A549 (cell line): ENCODE measurements around the gene SLC5A5. TPM values are rescaled to one million over a fixed set of nuclear protein-coding genes. Genes with fewer than 3 reads are reported as not detected.
A peak's percentile ranks its signal among the peaks of the same experiment; 100 is the strongest.

Source experiments
- ATAC-seq, 2 experiments: fragments of 200-7000 bp in 1 of 2; fragments of >200 bp in 1 of 2; cut with Nextera tagmentation in 1 of 2; cut with Tn5 transposase in 1 of 2; 3 replicates each; pipeline versions ENCODE4 v1.8.0 to v1.9.1; 2018 to 2020; ENCODE audit warnings: mild to moderate bottlenecking in 1 of 2, moderate library complexity in 1 of 2
- CTCF ChIA-PET: fragments of 300-600 bp; sonication (Branson Sonifier 250); formaldehyde crosslinking; extraction: SDS; loops from one replicate; lab custom pipeline; 2021; ENCODE audit warnings: antibody characterized with exemption, inconsistent platforms; lab: Yijun Ruan, JAX
- POLR2A ChIA-PET: fragments of 350-600 bp; formaldehyde crosslinking; extraction: SDS; loops from one replicate; lab custom pipeline; 2021; ENCODE audit warnings: antibody characterized with exemption, inconsistent platforms; lab: Yijun Ruan, JAX
- DNase-seq, 2 experiments: peaks; one replicate each; pipeline versions ENCODE4 v3.0.0 to v3.0.0-alpha.2; 2011 to 2016; ENCODE audit warnings: low read depth in 1 of 2, low spot score in 1 of 2
- FAIRE-seq: peaks from 2 replicates; lab custom pipeline; 2011; peaks lifted over from hg19 to GRCh38; lab: Jason Lieb, UNC
- H3K27ac ChIP-seq, 2 experiments: fragments of >200 bp; sonication (Bioruptor Twin); formaldehyde crosslinking; 3 replicates each; pipeline ENCODE4 v1.5.1; 2016 to 2017
- H3K4me1 ChIP-seq: fragments of >200 bp; sonication (Bioruptor Twin); formaldehyde crosslinking; 3 replicates; pipeline ENCODE4 v1.6.1; 2016
- H3K4me2 ChIP-seq: fragments of >200 bp; sonication (Bioruptor Twin); formaldehyde crosslinking; 3 replicates; pipeline ENCODE4 v1.6.1; 2016
- H3K4me3 ChIP-seq: fragments of >200 bp; sonication (Bioruptor Twin); formaldehyde crosslinking; 3 replicates; pipeline ENCODE4 v1.5.1; 2016
- H3K9me3 ChIP-seq: fragments of >200 bp; sonication (Bioruptor Twin); formaldehyde crosslinking; 3 replicates; pipeline ENCODE4 v1.6.1; 2016
- BHLHE40 ChIP-seq: IDR thresholded peaks from 2 replicates; pipeline ENCODE4 v1.6.1; 2012; ENCODE audit warnings: low read depth, low read length, inconsistent platforms
- CHD2 ChIP-seq: fragments of 150-350 bp; IDR thresholded peaks from 2 replicates; pipeline ENCODE4 v1.6.1; 2014; ENCODE audit warnings: low read length; ENCODE audit not compliant: partially characterized antibody
- CHD4 ChIP-seq: fragments of 200-600 bp; sonication (generic); IDR thresholded peaks from 2 replicates; pipeline ENCODE4 v1.6.1; 2016; ENCODE audit warnings: antibody characterized with exemption, mild to moderate bottlenecking, borderline replicate concordance
- EP300 ChIP-seq, 2 experiments: fragments of >200 bp; sonication (Bioruptor Twin); formaldehyde crosslinking; IDR thresholded peaks; 2 replicates in 1 of 2; 3 replicates in 1 of 2; pipeline ENCODE4 v1.6.1; 2016 to 2017
- FOSB ChIP-seq: fragments of 250-450 bp; sonication (Bioruptor Pico); IDR thresholded peaks from 2 replicates; pipeline ENCODE4 v1.5.0; 2020; ENCODE audit warnings: mild to moderate bottlenecking, moderate library complexity
- FOSL2 ChIP-seq, 2 experiments: fragments of 450-650 bp in 1 of 2; fragments of >200 bp in 1 of 2; sonication (Bioruptor Twin) in 1 of 2; formaldehyde crosslinking; IDR thresholded peaks; 2 replicates each; pipeline versions ENCODE4 v1.5.0 to v1.6.1; 2016 to 2020; ENCODE audit warnings: mild to moderate bottlenecking in 1 of 2, moderate library complexity in 1 of 2
- GATA3 ChIP-seq: IDR thresholded peaks from 2 replicates; pipeline ENCODE4 v1.6.1; 2012; ENCODE audit warnings: borderline replicate concordance
- HEYL ChIP-seq: fragments of 250-450 bp; sonication (Bioruptor Pico); IDR thresholded peaks from 2 replicates; pipeline ENCODE4 v1.8.0; 2021; ENCODE audit warnings: mild to moderate bottlenecking, moderate library complexity
- JUN ChIP-seq, 2 experiments: fragments of >200 bp; sonication (Bioruptor Twin); formaldehyde crosslinking; IDR thresholded peaks; 2 replicates in 1 of 2; 3 replicates in 1 of 2; pipeline ENCODE4 v1.6.1; 2016 to 2017
- JUNB ChIP-seq: fragments of >200 bp; sonication (Bioruptor Twin); formaldehyde crosslinking; IDR thresholded peaks from 2 replicates; pipeline ENCODE4 v1.6.1; 2016
- MAFK ChIP-seq: fragments of 450-650 bp; IDR thresholded peaks from 2 replicates; pipeline ENCODE4 v1.6.1; 2014; ENCODE audit not compliant: partially characterized antibody
- NPAS2 ChIP-seq: fragments of 250-450 bp; sonication (Bioruptor Pico); IDR thresholded peaks from 2 replicates; pipeline ENCODE4 v1.8.0; 2022; ENCODE audit warnings: mild to moderate bottlenecking, moderate library complexity, borderline replicate concordance
- POLR2AphosphoS2 ChIP-seq: conservative IDR thresholded peaks from 2 replicates; pipeline ENCODE4 v1.6.1; 2012; ENCODE audit warnings: low read length, improper control_type of control experiment, inconsistent platforms
- RAD21 ChIP-seq, 2 experiments: fragments of >200 bp in 1 of 2; sonication (Bioruptor Twin) in 1 of 2; formaldehyde crosslinking in 1 of 2; IDR thresholded peaks in 1 of 2; conservative IDR thresholded peaks in 1 of 2; 2 replicates in 1 of 2; 3 replicates in 1 of 2; pipeline ENCODE4 v1.6.1; 2012 to 2018; ENCODE audit warnings: inconsistent platforms in 1 of 2
- RFX5 ChIP-seq: fragments of 450-650 bp; IDR thresholded peaks from 2 replicates; pipeline ENCODE4 v1.7.1; 2014; ENCODE audit warnings: antibody characterized with exemption, mild to moderate bottlenecking, moderate library complexity
- RNF2 ChIP-seq: fragments of 200-600 bp; sonication (generic); IDR thresholded peaks from 2 replicates; pipeline ENCODE4 v1.6.1; 2016; ENCODE audit warnings: low read depth, mild to moderate bottlenecking, antibody characterized with exemption, moderate library complexity, borderline replicate concordance
- TFCP2L1 ChIP-seq: fragments of 250-450 bp; sonication (Bioruptor Pico); IDR thresholded peaks from 2 replicates; pipeline ENCODE4 v1.5.0; 2021; ENCODE audit warnings: mild to moderate bottlenecking
- ZC3H11A ChIP-seq: fragments of 450-650 bp; IDR thresholded peaks from 2 replicates; pipeline ENCODE4 v1.6.1; 2014; ENCODE audit warnings: antibody characterized with exemption, mild to moderate bottlenecking
- ZSCAN20 ChIP-seq: fragments of 250-450 bp; sonication (Bioruptor Pico); IDR thresholded peaks from 2 replicates; pipeline ENCODE4 v1.8.0; 2022; ENCODE audit warnings: mild to moderate bottlenecking, moderate library complexity
- WGBS: methylation state at CpG from one replicate; pipeline ENCODE4 v1.1.6; 2017; ENCODE audit errors: missing lambda C conversion rate; 5-methylcytosine and 5-hydroxymethylcytosine counted together
- polyA plus RNA-seq, 4 experiments: library from polyadenylated mRNA; depleted of rRNA in 3 of 4; stranded (reverse); fragments of >200 nt; fragmentation: RNase III in 1 of 4; extraction: RNeasy Plus Mini Kit Qiagen cat#74134 plus additional on column Dnase treatment in 1 of 4; gene quantifications; 2 replicates in 3 of 4; 3 replicates in 1 of 4; pipeline ENCODE4 v1.2.3, GENCODE V29; 2011 to 2017
- TF ChIP-seq, protein P1 (sequence below): fragments of >200 bp; sonication (Bioruptor Twin); formaldehyde crosslinking; IDR thresholded peaks from 2 replicates; pipeline ENCODE4 v1.6.1; 2016
- TF ChIP-seq, protein P2 (sequence below): fragments of 200-600 bp; sonication (generic); IDR thresholded peaks from 2 replicates; pipeline ENCODE4 v1.6.1; 2016; ENCODE audit warnings: antibody characterized with exemption, mild to moderate bottlenecking, moderate library complexity
- TF ChIP-seq, protein P3 (sequence below): IDR thresholded peaks from 2 replicates; pipeline ENCODE4 v1.6.1; 2012; ENCODE audit warnings: low read depth, borderline replicate concordance
- TF ChIP-seq, protein P4 (sequence below): fragments of 150-350 bp; IDR thresholded peaks from 2 replicates; pipeline ENCODE4 v1.6.1; 2014; ENCODE audit warnings: low read depth, mild to moderate bottlenecking, low read length

Gene SLC5A5
- polyA plus RNA-seq, 2 of the 4 experiments (the other 2 are of a cell fraction), result 0.06 to 0.25 TPM

DNA sequence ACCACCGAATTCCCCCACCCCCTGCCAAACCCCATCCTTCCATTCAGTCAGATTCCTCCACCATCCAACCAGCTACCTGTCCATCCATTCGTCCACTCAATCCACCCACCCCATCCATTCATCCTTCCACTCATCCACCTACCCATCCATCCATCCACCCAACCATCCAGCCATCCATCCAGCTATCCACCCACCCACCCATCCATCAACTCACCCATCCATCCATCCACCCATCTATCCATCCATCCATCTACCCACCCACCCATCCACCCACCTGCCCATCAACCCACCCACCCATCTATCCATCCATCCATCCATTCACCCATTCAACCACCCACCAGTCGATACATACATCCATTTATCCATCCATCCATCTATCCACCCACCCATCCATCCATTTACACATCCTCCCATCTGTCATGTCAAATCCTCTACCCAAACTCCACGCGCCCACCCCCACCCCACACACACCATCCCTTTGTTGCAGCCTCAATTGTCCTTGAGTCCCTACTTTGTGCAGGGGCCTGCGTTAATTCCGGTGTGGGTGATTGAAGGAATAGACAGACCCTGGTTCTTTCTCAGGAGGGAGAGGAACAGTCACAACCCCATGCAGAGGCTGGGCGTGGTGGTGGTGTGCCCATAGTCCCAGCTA, 5.3 kb upstream of the SLC5A5 start:
- 85% methylated on average over 5 of the region's 8 CpGs for WGBS
- Histone ChIP-seq H3K4me1 (peaks cover 41% of the 10 kb centered on the region), H3K4me2 (no peak overlapping the region), H3K4me3 (no peak overlapping the region), H3K9me3 (no peaks in the 10 kb centered on the region), H3K27ac (peak overlapping the region in 1 of 2 experiments; percentile 64; a peak in 3 of 6 replicates)
- ChIA-PET POLR2A (interaction anchor here (0.7 to 1.5 kb wide), 2 partner anchors 66 to 81 kb away, joined by 3 to 12 read pairs; partner anchors contain the start of gene CCDC124), CTCF (interaction anchor here (0.9 to 10.9 kb wide), 3 partner anchors 10 to 68 kb away, joined by 3 to 295 read pairs (median 3); partner anchors contain the start of gene CCDC124)
- FAIRE-seq (no peak), DNase-seq (no peak), ATAC-seq (peak; percentile 5 to 11; a peak in 3 of 6 replicates)
- TF ChIP-seq BHLHE40, result no peak
- peak; percentile 30; the same call in 1 of the 2 replicates for TF ChIP-seq TFCP2L1
- peak; percentile 47; the same call in 1 of the 2 replicates for TF ChIP-seq POLR2AphosphoS2

DNA sequence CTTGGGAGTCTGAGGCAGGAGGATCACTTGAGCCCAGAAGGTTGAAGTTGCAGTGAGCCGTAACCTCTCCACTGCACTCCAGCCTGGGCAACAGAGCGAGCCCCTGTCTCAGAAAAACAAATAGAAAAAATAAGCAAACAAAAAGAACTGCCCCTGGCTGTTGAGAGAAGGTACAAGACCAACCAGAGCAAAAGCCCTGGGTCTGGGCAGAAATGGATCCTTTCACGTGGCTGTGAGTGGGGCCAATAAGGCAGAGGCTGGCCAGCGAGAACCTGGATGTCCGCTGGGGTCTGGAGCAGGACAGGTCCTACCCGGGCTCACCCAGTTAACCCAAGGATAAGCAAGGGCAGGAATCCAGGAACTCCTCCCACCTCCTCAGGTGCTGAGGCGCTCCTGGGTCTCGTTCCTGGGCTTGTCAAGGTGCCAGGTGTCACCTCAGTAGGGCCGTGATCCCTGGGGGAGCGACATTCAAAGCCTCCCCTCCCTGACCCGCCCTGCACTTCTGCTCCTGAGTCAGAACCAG, 4.7 kb upstream of the SLC5A5 start:
- ATAC-seq, result peak; percentile 8 to 10; a peak in 4 of 6 replicates
- POLR2A ChIA-PET, result interaction anchor here (1.1 kb wide), 1 partner anchor 66 kb away, joined by 3 read pairs; the partner anchor contains the start of gene CCDC124

DNA sequence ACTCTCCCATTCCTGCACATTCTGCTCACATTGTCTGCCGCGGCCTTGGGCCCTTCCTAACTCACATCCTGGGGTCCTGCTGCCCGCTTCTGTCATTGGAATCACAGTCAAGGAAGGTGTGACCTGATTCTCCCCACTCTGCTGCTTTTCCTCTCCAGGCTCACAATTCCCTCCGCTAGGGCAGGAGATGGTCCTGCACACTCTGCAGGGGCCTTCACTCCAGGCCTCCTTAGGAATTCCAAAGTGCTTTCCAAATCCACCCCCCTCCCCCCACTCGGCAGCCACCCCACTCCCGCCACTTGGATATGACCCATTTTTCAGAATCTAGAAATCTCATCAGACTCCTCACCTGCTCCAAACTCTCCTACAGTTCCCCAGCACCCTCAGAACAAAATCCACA, 3.1 kb upstream of the SLC5A5 start:
- no peak for DNase-seq
- ChIA-PET CTCF (interaction anchor here (0.6 to 10.9 kb wide), 2 partner anchors 27 to 66 kb away, joined by 3 to 295 read pairs; partner anchors contain the start of gene CCDC124), POLR2A (interaction anchor here (1.1 kb wide), 1 partner anchor 66 kb away, joined by 3 read pairs; no protein-coding TSS in a partner anchor)
- Histone ChIP-seq H3K4me2 (no peak overlapping the region), H3K9me3 (no peaks in the 10 kb centered on the region), H3K4me3 (no peak overlapping the region), H3K27ac (no peak overlapping the region), H3K4me1 (peaks cover 19% of the 10 kb centered on the region; the same call in 2 of the 3 replicates)
- TF ChIP-seq HEYL (CRISPR knock-in tag) (no peak), NPAS2 (CRISPR knock-in tag) (no peak), GATA3 (no peak), FOSL2 (IDR thresholded peaks at IDR 0.05) (no peak), FOSL2 (CRISPR knock-in tag; IDR thresholded peaks at IDR 0.05) (no peak), RNF2 (no peak), EP300 (IDR thresholded peaks at IDR 0.05) (no peak)
- TF ChIP-seq, protein P1, sequence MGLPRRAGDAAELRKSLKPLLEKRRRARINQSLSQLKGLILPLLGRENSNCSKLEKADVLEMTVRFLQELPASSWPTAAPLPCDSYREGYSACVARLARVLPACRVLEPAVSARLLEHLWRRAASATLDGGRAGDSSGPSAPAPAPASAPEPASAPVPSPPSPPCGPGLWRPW, result no peak
- TF ChIP-seq, protein P2, sequence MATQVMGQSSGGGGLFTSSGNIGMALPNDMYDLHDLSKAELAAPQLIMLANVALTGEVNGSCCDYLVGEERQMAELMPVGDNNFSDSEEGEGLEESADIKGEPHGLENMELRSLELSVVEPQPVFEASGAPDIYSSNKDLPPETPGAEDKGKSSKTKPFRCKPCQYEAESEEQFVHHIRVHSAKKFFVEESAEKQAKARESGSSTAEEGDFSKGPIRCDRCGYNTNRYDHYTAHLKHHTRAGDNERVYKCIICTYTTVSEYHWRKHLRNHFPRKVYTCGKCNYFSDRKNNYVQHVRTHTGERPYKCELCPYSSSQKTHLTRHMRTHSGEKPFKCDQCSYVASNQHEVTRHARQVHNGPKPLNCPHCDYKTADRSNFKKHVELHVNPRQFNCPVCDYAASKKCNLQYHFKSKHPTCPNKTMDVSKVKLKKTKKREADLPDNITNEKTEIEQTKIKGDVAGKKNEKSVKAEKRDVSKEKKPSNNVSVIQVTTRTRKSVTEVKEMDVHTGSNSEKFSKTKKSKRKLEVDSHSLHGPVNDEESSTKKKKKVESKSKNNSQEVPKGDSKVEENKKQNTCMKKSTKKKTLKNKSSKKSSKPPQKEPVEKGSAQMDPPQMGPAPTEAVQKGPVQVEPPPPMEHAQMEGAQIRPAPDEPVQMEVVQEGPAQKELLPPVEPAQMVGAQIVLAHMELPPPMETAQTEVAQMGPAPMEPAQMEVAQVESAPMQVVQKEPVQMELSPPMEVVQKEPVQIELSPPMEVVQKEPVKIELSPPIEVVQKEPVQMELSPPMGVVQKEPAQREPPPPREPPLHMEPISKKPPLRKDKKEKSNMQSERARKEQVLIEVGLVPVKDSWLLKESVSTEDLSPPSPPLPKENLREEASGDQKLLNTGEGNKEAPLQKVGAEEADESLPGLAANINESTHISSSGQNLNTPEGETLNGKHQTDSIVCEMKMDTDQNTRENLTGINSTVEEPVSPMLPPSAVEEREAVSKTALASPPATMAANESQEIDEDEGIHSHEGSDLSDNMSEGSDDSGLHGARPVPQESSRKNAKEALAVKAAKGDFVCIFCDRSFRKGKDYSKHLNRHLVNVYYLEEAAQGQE, result no peak
- FAIRE-seq, result no peak
- WGBS, result 77% methylated on average over 5 of the region's 6 CpGs
- no peak for ATAC-seq

More for the DNA sequence above, 4.7 kb upstream of the SLC5A5 start:
- Histone ChIP-seq H3K4me3 (no peak overlapping the region), H3K4me2 (no peak overlapping the region), H3K27ac (no peak overlapping the region), H3K9me3 (no peaks in the 10 kb centered on the region), H3K4me1 (peaks cover 35% of the 10 kb centered on the region)
- FAIRE-seq (no peak), DNase-seq (no peak)
- TF ChIP-seq RFX5 (no peak), JUN (IDR thresholded peaks at IDR 0.05) (no peak), MAFK (no peak), CHD2 (no peak), JUNB (no peak), CHD4 (no peak), ZSCAN20 (no peak), RAD21 (conservative IDR thresholded peaks at IDR 0.05 in 1 of 2, IDR thresholded peaks at IDR 0.05 in 1 of 2) (no peak), FOSB (CRISPR knock-in tag) (no peak), ZC3H11A (no peak), EP300 (IDR thresholded peaks at IDR 0.05) (no peak)
- TF ChIP-seq, protein P3, sequence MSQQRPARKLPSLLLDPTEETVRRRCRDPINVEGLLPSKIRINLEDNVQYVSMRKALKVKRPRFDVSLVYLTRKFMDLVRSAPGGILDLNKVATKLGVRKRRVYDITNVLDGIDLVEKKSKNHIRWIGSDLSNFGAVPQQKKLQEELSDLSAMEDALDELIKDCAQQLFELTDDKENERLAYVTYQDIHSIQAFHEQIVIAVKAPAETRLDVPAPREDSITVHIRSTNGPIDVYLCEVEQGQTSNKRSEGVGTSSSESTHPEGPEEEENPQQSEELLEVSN, result no peak
- TF ChIP-seq, protein P4, sequence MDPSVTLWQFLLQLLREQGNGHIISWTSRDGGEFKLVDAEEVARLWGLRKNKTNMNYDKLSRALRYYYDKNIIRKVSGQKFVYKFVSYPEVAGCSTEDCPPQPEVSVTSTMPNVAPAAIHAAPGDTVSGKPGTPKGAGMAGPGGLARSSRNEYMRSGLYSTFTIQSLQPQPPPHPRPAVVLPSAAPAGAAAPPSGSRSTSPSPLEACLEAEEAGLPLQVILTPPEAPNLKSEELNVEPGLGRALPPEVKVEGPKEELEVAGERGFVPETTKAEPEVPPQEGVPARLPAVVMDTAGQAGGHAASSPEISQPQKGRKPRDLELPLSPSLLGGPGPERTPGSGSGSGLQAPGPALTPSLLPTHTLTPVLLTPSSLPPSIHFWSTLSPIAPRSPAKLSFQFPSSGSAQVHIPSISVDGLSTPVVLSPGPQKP, result no peak
- WGBS, result 71% methylated on average over 11 of the region's 11 CpGs
- CTCF ChIA-PET, result interaction anchor here (10.9 kb wide), 1 partner anchor 68 kb away, joined by 295 read pairs; the partner anchor contains the start of gene CCDC124
